WTC11 (cell line): ENCODE data around the gene MOV10L1. TPM values are rescaled to one million over a fixed set of nuclear protein-coding genes. Genes with fewer than 3 reads are reported as not detected.

Experiments used
- ATAC-seq: fragments of 200-7000 bp; cut with Tn5 transposase; 2 replicates; pipeline ENCODE4 v1.10.0; 2021; ENCODE audit warnings: mild to moderate bottlenecking, moderate library complexity
- CTCF ChIA-PET: fragments of 300-600 bp; sonication (Branson Sonifier 250); formaldehyde crosslinking; loops from one replicate; lab custom pipeline; 2021; ENCODE audit warnings: antibody characterized with exemption; lab: Charles Lee
- POLR2A ChIA-PET: fragments of 350-600 bp; sonication (Branson Sonifier 250); formaldehyde crosslinking; loops from one replicate; lab custom pipeline; 2021; ENCODE audit warnings: antibody characterized with exemption; lab: Charles Lee
- DNase-seq: peaks from one replicate; pipeline ENCODE4 v3.0.0; 2021; ENCODE audit warnings: low spot score
- H3K27ac Mint-ChIP-seq: 2 replicates; pipeline ENCODE4 v1.8.0; 2021; ENCODE audit warnings: mixed read lengths
- H3K27me3 Mint-ChIP-seq: 2 replicates; pipeline ENCODE4 v1.8.0; 2021; ENCODE audit warnings: low read depth, mild to moderate bottlenecking, moderate library complexity, mixed read lengths
- H3K36me3 Mint-ChIP-seq: 2 replicates; pipeline ENCODE4 v1.8.0; 2021; ENCODE audit warnings: mixed read lengths
- H3K4me1 Mint-ChIP-seq: 2 replicates; pipeline ENCODE4 v1.8.0; 2022; ENCODE audit warnings: mixed read lengths
- H3K4me3 Mint-ChIP-seq: 2 replicates; pipeline ENCODE4 v1.8.0; 2021; ENCODE audit warnings: mild to moderate bottlenecking, moderate library complexity, mixed read lengths
- H3K9me3 Mint-ChIP-seq: 2 replicates; pipeline ENCODE4 v1.8.0; 2021; ENCODE audit warnings: mixed read lengths
- ATF1 ChIP-seq: sonication (generic); formaldehyde crosslinking; IDR thresholded peaks from 2 replicates; pipeline ENCODE4 v1.8.1; 2023; ENCODE audit warnings: mild to moderate bottlenecking, moderate library complexity, missing genetic modification reagents
- CBFB ChIP-seq: sonication (generic); formaldehyde crosslinking; IDR thresholded peaks from 2 replicates; pipeline ENCODE4 v1.8.1; 2022; ENCODE audit warnings: mild to moderate bottlenecking, low read depth, missing genetic modification reagents
- CTCF ChIP-seq: fragments of 200-600 bp; IDR thresholded peaks from 2 replicates; pipeline ENCODE4 v1.8.0; 2022; ENCODE audit warnings: antibody characterized with exemption
- ELF4 ChIP-seq: sonication (generic); formaldehyde crosslinking; IDR thresholded peaks from 2 replicates; pipeline ENCODE4 v1.8.1; 2022; ENCODE audit warnings: low read depth, mild to moderate bottlenecking, moderate library complexity, missing genetic modification reagents
- ERG ChIP-seq: fragments of 250-450 bp; sonication (Bioruptor Pico); IDR thresholded peaks from 2 replicates; pipeline ENCODE4 v1.8.0; 2021; ENCODE audit warnings: mild to moderate bottlenecking
- FOXP1 ChIP-seq: sonication (generic); formaldehyde crosslinking; IDR thresholded peaks from 2 replicates; pipeline ENCODE4 v1.8.0; 2022; ENCODE audit warnings: missing genetic modification reagents, mild to moderate bottlenecking, moderate library complexity, borderline replicate concordance
- GABPB1 ChIP-seq: sonication (generic); formaldehyde crosslinking; IDR thresholded peaks from 2 replicates; pipeline ENCODE4 v1.8.1; 2023; ENCODE audit warnings: mild to moderate bottlenecking, missing genetic modification reagents
- IRF1 ChIP-seq: sonication (generic); formaldehyde crosslinking; IDR thresholded peaks from 2 replicates; pipeline ENCODE4 v1.8.0; 2023; ENCODE audit warnings: missing genetic modification reagents
- NFATC4 ChIP-seq: fragments of 250-450 bp; sonication (Bioruptor Pico); IDR thresholded peaks from 2 replicates; pipeline ENCODE4 v1.9.0; 2021; ENCODE audit warnings: mild to moderate bottlenecking
- NFYB ChIP-seq: sonication (generic); formaldehyde crosslinking; conservative IDR thresholded peaks from 2 replicates; pipeline ENCODE4 v1.8.0; 2022; ENCODE audit warnings: low read depth, missing genetic modification reagents
- ZNF121 ChIP-seq: sonication (generic); formaldehyde crosslinking; IDR thresholded peaks from 2 replicates; pipeline ENCODE4 v1.8.0; 2023; ENCODE audit warnings: missing genetic modification reagents
- ZNF138 ChIP-seq: sonication (generic); formaldehyde crosslinking; conservative IDR thresholded peaks from 2 replicates; pipeline ENCODE4 v1.8.1; 2022; ENCODE audit warnings: mild to moderate bottlenecking, moderate library complexity, missing genetic modification reagents
- ZNF263 ChIP-seq: sonication (generic); formaldehyde crosslinking; IDR thresholded peaks from 2 replicates; pipeline ENCODE4 v1.8.1; 2022; ENCODE audit warnings: low read depth, mild to moderate bottlenecking, moderate library complexity, missing genetic modification reagents
- ZNF281 ChIP-seq: sonication (generic); formaldehyde crosslinking; IDR thresholded peaks from 2 replicates; pipeline ENCODE4 v1.8.0; 2023; ENCODE audit warnings: mild to moderate bottlenecking, missing genetic modification reagents
- ZNF396 ChIP-seq: fragments of 250-450 bp; sonication (Bioruptor Pico); IDR thresholded peaks from 2 replicates; pipeline ENCODE4 v1.8.0; 2021; ENCODE audit warnings: mild to moderate bottlenecking, moderate library complexity, borderline replicate concordance
- ZNF416 ChIP-seq: fragments of 250-450 bp; sonication (Bioruptor Pico); IDR thresholded peaks from 2 replicates; pipeline ENCODE4 v1.9.0; 2021; ENCODE audit warnings: mild to moderate bottlenecking, inconsistent platforms
- total RNA-seq: library from RNA; stranded (reverse); gene quantifications from 3 replicates; pipeline ENCODE4 v1.2.3, GENCODE V29; 2021
- TF ChIP-seq, protein P1 (sequence below): sonication (generic); formaldehyde crosslinking; conservative IDR thresholded peaks from 2 replicates; pipeline ENCODE4 v1.8.1; 2023; ENCODE audit warnings: mild to moderate bottlenecking, low read depth, missing genetic modification reagents, moderate library complexity
- TF ChIP-seq, protein P2 (sequence below): sonication (generic); formaldehyde crosslinking; IDR thresholded peaks from 2 replicates; pipeline ENCODE4 v1.8.1; 2023; ENCODE audit warnings: mild to moderate bottlenecking, missing genetic modification reagents, moderate library complexity

MOV10L1 gene
- total RNA-seq, 1 experiment from 2014 or later, result not detected

GRCh38 chr22:50151571-50152537 is 62.0 kb downstream of the MOV10L1 start:
- CTCF ChIA-PET, result interaction anchor here (0.5 to 2.5 kb wide), 12 partner anchors 8 to 124 kb away, joined by 3 to 19 read pairs (median 4); no protein-coding TSS in a partner anchor

GRCh38 chr22:50153056-50153755 is 63.4 kb downstream of the MOV10L1 start:
- no peak overlapping the region for H3K27ac Mint-ChIP-seq
- H3K4me3 Mint-ChIP-seq, result no peak overlapping the region
- no peaks in the 10 kb centered on the region for H3K9me3 Mint-ChIP-seq
- no peaks in the 10 kb centered on the region for H3K27me3 Mint-ChIP-seq
- no peak for ATAC-seq
- H3K4me1 Mint-ChIP-seq, result no peaks in the 10 kb centered on the region
- CTCF ChIA-PET, result interaction anchor here (1.5 kb wide), 1 partner anchor 11 kb away, joined by 3 read pairs; no protein-coding TSS in a partner anchor
- no peaks in the 10 kb centered on the region for H3K36me3 Mint-ChIP-seq
- no peak for DNase-seq
- no peak for TF ChIP-seq NFATC4
- no peak for TF ChIP-seq IRF1
- no peak for TF ChIP-seq ZNF396 (CRISPR knock-in tag)
- TF ChIP-seq ZNF263 (CRISPR knock-in tag), result no peak
- TF ChIP-seq ZNF416 (CRISPR knock-in tag), result no peak
- no peak for TF ChIP-seq CTCF
- no peak for TF ChIP-seq CBFB (CRISPR knock-in tag)
- TF ChIP-seq ZNF121 (CRISPR knock-in tag), result no peak
- no peak for TF ChIP-seq GABPB1 (CRISPR knock-in tag)
- POLR2A ChIA-PET, result no interaction called here

More at GRCh38 chr22:50151571-50152537, 62.0 kb downstream of the MOV10L1 start:
- Mint-ChIP-seq H3K4me1 (0 out of 2 replicates have a peak, but pooled peaks cover under 1% of the 10 kb centered on the region), H3K27me3 (no peaks in the 10 kb centered on the region), H3K27ac (no peak overlapping the region), H3K36me3 (no peaks in the 10 kb centered on the region), H3K9me3 (no peaks in the 10 kb centered on the region), H3K4me3 (no peak overlapping the region)
- DNase-seq, result peak; percentile 61
- POLR2A ChIA-PET, result no interaction called here
- peak; percentile 43 for ATAC-seq
- TF ChIP-seq ZNF138 (CRISPR knock-in tag) (no peak), ELF4 (CRISPR knock-in tag) (no peak)

GRCh38 chr22:50153756-50154140 is 63.9 kb downstream of the MOV10L1 start:
- DNase-seq (no peak), ATAC-seq (no peak)
- Mint-ChIP-seq H3K36me3 (no peaks in the 10 kb centered on the region), H3K27me3 (no peaks in the 10 kb centered on the region; the same call in 1 of the 2 replicates), H3K4me1 (no peaks in the 10 kb centered on the region), H3K9me3 (no peaks in the 10 kb centered on the region), H3K4me3 (no peak overlapping the region), H3K27ac (no peak overlapping the region)
- ChIA-PET CTCF (interaction anchor here (1.5 kb wide), 1 partner anchor 12 kb away, joined by 3 read pairs; no protein-coding TSS in a partner anchor), POLR2A (no interaction called here)
- TF ChIP-seq FOXP1 (CRISPR knock-in tag) (no peak), IRF1 (no peak), NFYB (CRISPR knock-in tag) (no peak), ZNF281 (CRISPR knock-in tag) (no peak), ATF1 (no peak), ZNF138 (CRISPR knock-in tag) (no peak), ERG (CRISPR knock-in tag) (no peak)
- TF ChIP-seq, protein P1, sequence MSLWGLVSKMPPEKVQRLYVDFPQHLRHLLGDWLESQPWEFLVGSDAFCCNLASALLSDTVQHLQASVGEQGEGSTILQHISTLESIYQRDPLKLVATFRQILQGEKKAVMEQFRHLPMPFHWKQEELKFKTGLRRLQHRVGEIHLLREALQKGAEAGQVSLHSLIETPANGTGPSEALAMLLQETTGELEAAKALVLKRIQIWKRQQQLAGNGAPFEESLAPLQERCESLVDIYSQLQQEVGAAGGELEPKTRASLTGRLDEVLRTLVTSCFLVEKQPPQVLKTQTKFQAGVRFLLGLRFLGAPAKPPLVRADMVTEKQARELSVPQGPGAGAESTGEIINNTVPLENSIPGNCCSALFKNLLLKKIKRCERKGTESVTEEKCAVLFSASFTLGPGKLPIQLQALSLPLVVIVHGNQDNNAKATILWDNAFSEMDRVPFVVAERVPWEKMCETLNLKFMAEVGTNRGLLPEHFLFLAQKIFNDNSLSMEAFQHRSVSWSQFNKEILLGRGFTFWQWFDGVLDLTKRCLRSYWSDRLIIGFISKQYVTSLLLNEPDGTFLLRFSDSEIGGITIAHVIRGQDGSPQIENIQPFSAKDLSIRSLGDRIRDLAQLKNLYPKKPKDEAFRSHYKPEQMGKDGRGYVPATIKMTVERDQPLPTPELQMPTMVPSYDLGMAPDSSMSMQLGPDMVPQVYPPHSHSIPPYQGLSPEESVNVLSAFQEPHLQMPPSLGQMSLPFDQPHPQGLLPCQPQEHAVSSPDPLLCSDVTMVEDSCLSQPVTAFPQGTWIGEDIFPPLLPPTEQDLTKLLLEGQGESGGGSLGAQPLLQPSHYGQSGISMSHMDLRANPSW, result no peak
- TF ChIP-seq, protein P2, sequence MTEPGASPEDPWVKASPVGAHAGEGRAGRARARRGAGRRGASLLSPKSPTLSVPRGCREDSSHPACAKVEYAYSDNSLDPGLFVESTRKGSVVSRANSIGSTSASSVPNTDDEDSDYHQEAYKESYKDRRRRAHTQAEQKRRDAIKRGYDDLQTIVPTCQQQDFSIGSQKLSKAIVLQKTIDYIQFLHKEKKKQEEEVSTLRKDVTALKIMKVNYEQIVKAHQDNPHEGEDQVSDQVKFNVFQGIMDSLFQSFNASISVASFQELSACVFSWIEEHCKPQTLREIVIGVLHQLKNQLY (CRISPR knock-in tag), result no peak
